ENCODE results near the gene MX2. TPM values are rescaled to one million over a fixed set of nuclear protein-coding genes. Genes with fewer than 3 reads are reported as not detected.

The MX2 gene
- total and polyA plus RNA-seq, 2 donors (not counting 3 experiments of a cell fraction or from before 2014, with no cell fraction given), result 0.01 TPM; not detected in 1

DNA sequence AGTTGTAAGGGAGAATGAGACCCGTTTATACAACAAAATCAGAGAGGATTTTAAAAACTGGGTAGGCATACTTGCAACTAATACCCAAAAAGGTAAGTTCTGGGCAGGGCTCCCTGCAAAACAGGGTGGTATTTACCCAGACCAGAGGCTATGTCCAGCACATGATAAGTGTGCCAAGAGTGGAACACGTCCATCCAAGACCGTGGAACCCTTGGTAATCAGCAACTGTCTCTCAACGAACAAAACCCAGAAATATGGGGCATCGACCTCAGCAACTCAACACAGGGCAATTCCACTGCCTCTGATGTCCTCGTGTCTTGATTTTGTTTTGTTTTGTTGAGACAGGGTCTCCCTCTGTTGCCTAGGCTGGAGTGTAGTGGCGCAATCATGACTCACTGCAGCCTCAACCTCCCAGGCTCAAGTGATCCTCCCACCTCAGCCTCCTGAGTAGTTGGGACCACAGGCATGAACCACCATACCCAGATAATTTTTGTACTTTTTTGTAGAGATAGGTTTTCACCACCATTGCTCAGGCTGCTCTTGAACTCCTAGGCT lies 37.5 kb downstream of the MX2 start:
- dilution Hi-C loops (cut with MboI; ENCODE audit: extremely low pct_ligation_motif_present, low sequenced_read_pairs), result no loop called here
- H3K4me1 ChIP-seq (ENCODE audit: control insufficient read depth, extremely low read depth, insufficient read depth, low read length), result no peaks in the 10 kb centered on the region

More for the DNA sequence above, 37.5 kb downstream of the MX2 start:
- TF ChIP-seq GATA2 (IDR thresholded peaks at IDR 0.05; ENCODE audit: insufficient read depth, insufficient read length, low read depth, low read length) (no peak), POLR2A (IDR thresholded peaks at IDR 0.05; ENCODE audit: low read depth, low read length) (no peak), FOS (IDR thresholded peaks at IDR 0.05; ENCODE audit: borderline replicate concordance, insufficient read depth, low read length) (no peak), POLR2AphosphoS5 (IDR thresholded peaks at IDR 0.05; ENCODE audit: insufficient read depth, low read depth, low read length) (no peak), MYC (IDR thresholded peaks at IDR 0.05; ENCODE audit: low read depth, low read length) (no peak), EZH2 (IDR thresholded peaks at IDR 0.05; ENCODE audit: borderline replicate concordance, low read depth, low read length, severe bottlenecking) (no peak), JUN (IDR thresholded peaks at IDR 0.05; ENCODE audit: borderline replicate concordance, insufficient read depth, insufficient read length, low read depth) (no peak)
- TF ChIP-seq, protein P1, sequence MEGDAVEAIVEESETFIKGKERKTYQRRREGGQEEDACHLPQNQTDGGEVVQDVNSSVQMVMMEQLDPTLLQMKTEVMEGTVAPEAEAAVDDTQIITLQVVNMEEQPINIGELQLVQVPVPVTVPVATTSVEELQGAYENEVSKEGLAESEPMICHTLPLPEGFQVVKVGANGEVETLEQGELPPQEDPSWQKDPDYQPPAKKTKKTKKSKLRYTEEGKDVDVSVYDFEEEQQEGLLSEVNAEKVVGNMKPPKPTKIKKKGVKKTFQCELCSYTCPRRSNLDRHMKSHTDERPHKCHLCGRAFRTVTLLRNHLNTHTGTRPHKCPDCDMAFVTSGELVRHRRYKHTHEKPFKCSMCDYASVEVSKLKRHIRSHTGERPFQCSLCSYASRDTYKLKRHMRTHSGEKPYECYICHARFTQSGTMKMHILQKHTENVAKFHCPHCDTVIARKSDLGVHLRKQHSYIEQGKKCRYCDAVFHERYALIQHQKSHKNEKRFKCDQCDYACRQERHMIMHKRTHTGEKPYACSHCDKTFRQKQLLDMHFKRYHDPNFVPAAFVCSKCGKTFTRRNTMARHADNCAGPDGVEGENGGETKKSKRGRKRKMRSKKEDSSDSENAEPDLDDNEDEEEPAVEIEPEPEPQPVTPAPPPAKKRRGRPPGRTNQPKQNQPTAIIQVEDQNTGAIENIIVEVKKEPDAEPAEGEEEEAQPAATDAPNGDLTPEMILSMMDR (IDR thresholded peaks at IDR 0.05; ENCODE audit: extremely low read depth in 1 of 2, insufficient read depth in 1 of 2, low read depth in 1 of 2, low read length in 2 of 2), result no peak
- TF ChIP-seq, protein P2, sequence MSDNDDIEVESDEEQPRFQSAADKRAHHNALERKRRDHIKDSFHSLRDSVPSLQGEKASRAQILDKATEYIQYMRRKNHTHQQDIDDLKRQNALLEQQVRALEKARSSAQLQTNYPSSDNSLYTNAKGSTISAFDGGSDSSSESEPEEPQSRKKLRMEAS (IDR thresholded peaks at IDR 0.05; ENCODE audit: insufficient read depth, insufficient read length), result no peak
- ChIA-PET POLR2A (no interaction called here), CTCF (no interaction called here)
- Histone ChIP-seq H3K4me2 (ENCODE audit: insufficient read depth, low read length) (no peak overlapping the region), H3K36me3 (ENCODE audit: control insufficient read depth in 2 of 2, extremely low read depth in 1 of 2, insufficient read depth in 2 of 2, low read length in 2 of 2) (no peaks in the 10 kb centered on the region), H3K27ac (ENCODE audit: insufficient read depth, low read depth, low read length) (no peak overlapping the region), H3K9ac (replicated peaks; ENCODE audit: extremely low read depth, insufficient read depth, low read length) (no peak overlapping the region), H3K4me3 (replicated peaks in 1 of 3; ENCODE audit: insufficient read depth in 1 of 3, low read depth in 1 of 3, low read length in 3 of 3) (no peak overlapping the region), H3K79me2 (ENCODE audit: control insufficient read depth, insufficient read depth, low read length) (no peaks in the 10 kb centered on the region), H2AFZ (ENCODE audit: low read depth, low read length) (no peak overlapping the region), H4K20me1 (replicated peaks; ENCODE audit: control insufficient read depth, extremely low read depth, insufficient read depth, low read length) (no peaks in the 10 kb centered on the region), H3K27me3 (ENCODE audit: control insufficient read depth in 2 of 2, insufficient read depth in 2 of 2, low read length in 2 of 2) (no peaks in the 10 kb centered on the region), H3K9me1 (replicated peaks; ENCODE audit: control insufficient read depth, extremely low read depth, insufficient read depth, low read length) (no peaks in the 10 kb centered on the region), H3K9me3 (replicated peaks; ENCODE audit: control insufficient read depth, insufficient read depth, low read length) (no peaks in the 10 kb centered on the region)
- no TSS peak for BruUV-seq (replicated peaks)
- intact Hi-C loops (cut with micrococcal nuclease), result no loop called here
- no peak for FAIRE-seq
- no peak for DNase-seq (ENCODE audit: low read depth, low spot score)

Measured in endothelial cell of umbilical vein (primary cell).